ENCODE results near the gene USP38.
"Not testable (repeated sequence)": the region's sequence is repeated elsewhere in the genome, so short reads cannot be mapped to it uniquely, and the experiment has no call there.

USP38 gene, protein sequence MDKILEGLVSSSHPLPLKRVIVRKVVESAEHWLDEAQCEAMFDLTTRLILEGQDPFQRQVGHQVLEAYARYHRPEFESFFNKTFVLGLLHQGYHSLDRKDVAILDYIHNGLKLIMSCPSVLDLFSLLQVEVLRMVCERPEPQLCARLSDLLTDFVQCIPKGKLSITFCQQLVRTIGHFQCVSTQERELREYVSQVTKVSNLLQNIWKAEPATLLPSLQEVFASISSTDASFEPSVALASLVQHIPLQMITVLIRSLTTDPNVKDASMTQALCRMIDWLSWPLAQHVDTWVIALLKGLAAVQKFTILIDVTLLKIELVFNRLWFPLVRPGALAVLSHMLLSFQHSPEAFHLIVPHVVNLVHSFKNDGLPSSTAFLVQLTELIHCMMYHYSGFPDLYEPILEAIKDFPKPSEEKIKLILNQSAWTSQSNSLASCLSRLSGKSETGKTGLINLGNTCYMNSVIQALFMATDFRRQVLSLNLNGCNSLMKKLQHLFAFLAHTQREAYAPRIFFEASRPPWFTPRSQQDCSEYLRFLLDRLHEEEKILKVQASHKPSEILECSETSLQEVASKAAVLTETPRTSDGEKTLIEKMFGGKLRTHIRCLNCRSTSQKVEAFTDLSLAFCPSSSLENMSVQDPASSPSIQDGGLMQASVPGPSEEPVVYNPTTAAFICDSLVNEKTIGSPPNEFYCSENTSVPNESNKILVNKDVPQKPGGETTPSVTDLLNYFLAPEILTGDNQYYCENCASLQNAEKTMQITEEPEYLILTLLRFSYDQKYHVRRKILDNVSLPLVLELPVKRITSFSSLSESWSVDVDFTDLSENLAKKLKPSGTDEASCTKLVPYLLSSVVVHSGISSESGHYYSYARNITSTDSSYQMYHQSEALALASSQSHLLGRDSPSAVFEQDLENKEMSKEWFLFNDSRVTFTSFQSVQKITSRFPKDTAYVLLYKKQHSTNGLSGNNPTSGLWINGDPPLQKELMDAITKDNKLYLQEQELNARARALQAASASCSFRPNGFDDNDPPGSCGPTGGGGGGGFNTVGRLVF

DNA sequence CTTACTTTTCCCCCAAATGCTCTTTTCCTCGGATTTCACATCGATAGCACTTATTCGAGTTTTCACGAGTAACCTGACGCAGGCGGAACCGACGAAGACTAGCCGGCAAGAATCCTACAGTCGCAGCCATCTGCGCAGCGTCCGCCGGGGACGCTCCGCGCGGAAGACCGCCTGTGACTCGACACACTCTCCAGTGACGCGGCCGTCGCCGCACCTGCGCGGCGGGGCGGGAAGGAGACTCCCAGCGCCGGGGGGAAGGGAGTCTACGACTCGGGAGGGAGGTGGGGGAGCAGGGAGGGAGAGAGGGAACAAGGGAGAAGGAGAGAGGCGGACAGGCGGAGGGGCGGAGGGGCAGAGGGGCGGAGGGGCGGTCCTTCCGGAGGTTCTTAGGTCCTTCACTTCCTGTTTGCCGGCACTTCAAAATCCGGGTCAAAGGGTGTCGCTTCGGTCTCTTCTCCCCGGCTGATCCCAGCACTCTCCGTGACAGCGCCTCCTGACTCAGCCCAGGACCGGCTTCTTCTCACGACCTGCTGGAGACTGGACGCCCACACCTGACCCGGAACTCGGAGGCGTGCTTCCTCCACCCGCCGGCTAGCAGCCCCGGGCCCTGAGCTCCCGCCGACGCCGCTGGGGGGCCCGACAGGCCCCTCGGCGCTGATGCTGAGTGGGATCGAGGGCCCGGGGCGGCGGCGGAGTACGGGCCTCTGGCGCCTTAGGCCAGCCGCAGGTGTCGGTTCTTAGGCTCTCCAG, at the start of gene USP38:
Gene USP38, plus strand, starts transcription at position 415 of the 750 bp plus-strand sequence. CDS start 534 bp downstream, outside the sequence.
- peak; percentile 94 for DNase-seq

DNA sequence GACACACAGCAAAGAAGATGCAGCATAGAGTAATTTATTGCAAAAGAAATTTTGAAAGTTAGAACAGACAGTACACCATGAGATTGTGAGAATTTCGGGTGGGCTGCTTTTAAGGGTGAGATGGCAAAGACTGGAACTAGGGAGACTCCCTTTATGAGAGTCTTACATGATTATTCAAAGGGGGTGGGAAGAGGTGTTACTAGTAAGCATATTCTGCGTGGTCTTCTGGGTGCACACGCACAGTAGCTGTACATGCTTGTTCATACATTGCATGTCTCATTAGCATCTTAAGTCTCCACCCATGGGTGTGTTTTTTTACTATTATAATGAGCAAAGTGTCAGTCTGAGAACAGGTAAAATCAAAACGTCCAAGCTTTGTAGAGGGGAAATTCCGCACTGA, 49.4 kb upstream of the USP38 start:
- no peak for DNase-seq

DNA sequence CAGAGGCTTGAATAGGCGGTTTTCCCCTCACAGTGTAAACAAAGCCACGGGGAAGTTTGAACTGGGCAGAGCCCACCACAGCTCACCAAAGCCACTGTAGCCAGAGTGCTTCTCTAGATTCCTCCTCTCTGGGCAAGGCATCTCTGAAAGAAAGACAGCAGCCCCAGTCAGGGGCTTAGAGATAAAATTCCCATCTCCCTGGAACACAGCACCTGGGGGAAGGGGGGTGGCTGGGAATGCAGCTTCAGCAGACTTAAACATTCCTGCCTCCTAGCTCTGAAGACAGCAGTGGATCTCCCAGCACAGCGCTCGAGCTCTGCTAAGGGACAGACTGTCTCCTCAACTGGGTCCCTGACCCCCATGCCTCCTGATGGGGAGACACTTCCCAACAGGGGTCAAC, 44.0 kb upstream of the USP38 start:
- no peak for DNase-seq

DNA sequence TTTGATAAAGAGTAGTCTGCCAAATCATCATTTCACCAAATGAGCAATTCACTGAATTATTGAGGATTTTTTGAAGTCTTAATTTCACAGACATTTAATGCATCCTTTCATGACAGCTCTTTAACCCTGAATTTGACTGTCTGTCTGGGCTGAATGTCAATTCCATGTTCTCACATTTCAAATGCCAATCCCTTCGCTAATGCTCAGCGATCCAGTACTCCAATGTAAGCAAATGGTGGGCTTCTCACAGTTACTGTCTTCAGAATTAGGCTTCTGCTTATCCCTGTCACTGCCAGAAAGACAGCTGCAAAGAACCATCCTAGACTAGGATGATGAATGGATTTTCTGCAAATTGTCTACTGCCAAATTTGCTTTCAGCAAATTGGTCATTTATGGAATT, 36.2 kb upstream of the USP38 start:
- no peak for DNase-seq

DNA sequence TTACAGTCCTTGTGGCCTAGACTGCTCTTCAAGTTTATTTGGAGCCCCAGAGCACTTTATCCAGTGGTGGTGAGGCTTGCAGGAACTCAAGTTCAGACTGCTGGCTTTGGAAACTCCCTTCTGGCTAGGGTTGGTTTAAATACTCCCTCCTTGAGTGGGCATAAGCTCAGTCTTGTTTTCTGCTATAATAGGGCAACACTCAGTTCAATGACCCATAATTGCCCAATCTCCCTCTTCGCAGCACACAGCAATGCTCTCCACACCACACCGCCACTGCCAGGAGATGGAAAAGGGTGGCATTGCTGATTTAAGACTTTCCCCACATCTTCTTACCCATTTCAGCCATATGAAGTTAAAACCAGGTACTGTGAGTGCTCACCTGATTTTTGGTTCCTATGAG, 27.9 kb upstream of the USP38 start:
- no peak for DNase-seq

DNA sequence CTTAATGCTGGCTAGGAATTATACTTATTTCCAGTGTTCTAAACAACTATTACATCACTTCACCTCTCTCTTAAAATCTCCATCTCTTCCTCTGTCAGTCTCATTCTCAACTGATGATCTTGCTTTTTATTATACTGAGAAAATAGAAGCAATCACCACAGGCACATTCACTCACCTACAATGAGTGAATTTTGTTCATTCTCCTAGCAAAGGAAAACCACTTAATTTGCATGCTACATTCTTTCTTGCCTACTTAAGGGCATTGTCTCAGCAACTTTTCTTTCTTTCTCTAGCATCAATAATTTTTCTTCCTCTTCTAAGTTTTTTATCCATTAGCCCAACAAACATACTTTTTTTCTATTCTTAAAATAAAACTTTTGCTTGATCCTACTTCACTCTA, 21.1 kb upstream of the USP38 start:
- no peak for DNase-seq

DNA sequence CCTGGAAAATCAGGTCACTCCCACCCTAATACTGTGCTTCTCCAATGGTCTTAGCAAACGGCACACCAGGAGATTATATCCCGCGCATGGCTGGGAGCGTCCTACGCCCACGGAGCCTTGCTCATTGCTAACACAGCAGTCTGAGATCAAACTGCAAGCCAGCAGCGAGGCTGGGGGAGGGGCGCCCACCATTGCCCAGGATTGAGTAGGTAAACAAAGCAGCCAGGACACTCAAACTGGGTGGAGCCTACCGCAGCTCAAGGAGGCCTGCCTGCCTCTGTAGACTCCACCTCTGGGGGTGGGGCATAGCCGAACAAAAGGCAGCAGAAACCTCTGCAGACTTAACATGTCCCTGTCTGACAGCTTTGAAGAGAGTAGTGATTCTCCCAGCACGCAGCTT, 18.0 kb upstream of the USP38 start:
- not testable (repeated sequence) for DNase-seq

DNA sequence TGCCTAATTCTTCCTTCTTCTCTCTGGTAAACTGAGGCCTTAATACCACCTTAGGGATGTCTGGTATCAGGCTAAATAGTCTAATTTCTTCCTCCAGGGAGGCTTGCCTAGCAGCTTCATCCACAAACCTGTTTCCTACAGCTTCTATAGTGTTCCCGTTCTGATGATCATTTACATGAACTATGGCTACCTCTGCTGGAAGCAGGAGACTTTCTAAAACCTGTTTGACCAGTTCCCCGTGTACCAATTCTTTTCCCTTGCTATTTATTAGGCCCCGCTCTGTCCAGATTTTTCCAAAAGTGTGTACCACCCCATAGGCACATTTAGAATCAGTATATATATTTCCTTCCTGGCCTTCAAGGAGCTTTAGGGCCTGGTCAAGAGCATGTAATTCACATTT, 5.8 kb upstream of the USP38 start:
- no peak for DNase-seq

DNA sequence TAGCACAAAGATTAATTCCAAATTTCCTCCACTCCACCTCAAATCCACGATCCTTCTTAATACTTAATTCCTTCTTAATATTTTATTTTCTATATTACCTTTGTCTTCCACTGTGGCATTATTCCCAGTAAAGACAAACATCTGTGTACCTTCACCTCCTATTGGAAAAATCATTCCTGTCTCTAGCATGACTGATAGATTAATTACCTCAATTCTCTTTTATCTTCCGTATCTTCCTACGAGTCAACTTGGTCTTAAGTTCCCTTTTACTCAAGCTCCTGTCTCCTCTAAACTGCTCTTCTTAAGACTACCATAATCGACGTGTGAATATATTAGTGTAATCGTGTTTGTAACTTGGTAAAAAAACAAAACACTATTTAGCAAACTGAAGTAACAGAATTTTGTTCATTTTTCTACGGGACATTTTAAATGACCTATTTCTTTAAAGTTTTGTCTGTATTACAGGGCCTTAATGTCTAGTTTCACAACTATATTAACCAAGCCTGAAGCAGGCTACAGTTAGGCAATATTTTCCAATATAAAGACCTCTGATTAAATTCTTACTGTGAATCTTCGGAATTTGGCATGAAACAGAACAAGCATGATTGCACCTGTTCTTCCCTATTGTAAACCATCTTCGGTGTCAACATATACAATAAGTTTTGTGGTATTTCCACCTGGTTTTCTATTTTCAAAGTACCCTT, 1.1 kb upstream of the USP38 start:
- no peak for DNase-seq

DNA sequence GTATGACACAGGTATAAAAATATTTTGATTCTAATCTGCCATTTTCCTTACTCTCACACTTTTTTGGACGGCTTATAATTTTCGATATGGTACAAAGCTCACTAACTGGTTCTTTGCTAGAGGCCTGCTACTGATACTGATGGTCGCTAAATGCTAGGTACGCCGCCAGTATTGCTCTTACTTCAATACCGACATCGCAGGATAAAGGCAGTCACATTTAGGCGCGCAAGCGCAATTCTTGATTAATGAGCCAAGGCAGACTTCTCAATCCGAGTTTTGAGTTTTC, 557 bp upstream of the USP38 start:
- DNase-seq: no peak

DNA sequence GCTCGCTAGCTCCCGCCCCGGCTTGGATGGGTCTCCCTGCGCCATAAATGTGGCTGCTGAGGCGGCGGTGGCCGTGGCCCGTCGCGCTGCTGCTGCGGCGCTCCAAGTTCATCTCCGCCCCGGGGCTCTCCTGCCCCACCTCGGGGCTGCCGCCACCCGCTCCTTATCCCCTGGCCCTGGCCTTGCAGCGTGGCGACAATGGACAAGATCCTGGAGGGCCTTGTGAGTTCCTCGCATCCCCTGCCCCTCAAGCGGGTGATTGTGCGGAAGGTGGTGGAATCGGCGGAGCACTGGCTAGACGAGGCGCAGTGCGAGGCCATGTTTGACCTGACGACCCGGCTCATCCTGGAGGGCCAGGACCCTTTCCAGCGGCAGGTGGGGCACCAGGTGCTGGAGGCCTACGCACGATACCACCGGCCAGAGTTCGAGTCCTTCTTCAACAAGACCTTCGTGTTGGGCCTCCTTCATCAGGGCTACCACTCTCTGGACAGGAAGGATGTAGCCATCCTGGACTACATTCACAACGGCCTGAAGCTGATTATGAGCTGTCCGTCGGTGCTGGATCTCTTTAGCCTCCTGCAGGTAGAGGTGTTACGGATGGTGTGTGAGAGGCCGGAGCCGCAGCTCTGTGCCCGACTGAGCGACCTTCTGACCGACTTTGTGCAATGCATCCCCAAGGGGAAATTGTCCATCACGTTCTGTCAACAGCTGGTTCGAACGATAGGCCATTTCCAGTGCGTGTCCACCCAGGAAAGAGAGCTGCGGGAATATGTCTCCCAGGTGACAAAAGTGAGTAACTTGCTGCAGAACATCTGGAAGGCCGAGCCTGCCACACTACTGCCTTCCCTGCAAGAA, 763 bp downstream of the USP38 start:
- DNase-seq: peak; percentile 18

DNA sequence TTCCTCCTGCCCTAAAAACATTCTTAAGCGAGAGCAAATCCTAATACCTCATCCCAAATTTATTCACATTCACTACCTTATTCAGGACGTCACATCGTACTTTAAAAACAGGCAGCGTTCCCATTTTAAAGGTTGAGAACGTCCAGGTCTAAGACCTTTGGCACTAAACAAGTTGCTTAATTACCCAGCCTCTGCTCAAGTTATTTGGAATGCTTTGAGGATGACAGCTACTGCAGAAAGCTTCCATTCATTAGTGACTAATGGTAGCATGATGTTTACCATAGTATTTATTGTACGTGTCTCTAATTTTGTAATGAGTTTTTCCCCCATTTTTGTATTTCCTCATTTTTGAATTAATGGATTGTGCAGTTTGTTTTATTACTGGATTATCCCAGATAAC, 1.5 kb downstream of the USP38 start:
- no peak for DNase-seq

DNA sequence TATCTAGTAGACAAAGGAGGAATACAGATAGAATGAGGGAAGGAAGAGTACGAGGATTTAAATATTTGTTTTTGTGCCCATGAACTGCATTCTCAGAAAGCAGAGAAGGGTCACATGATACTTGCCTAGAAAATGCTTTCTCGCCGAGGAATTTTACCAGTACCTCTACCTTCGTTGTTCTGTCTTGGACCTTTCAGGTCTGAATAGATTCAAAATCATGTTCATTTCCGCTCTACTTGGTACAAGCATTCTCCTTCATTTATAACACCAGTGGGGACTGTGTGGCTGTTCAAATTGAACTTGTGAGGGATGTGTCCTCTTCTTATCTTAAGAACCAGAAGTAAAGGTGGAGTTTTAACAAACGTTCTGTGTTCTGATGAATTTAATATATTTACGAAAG, 1.9 kb downstream of the USP38 start:
- peak; percentile 33 for DNase-seq

DNA sequence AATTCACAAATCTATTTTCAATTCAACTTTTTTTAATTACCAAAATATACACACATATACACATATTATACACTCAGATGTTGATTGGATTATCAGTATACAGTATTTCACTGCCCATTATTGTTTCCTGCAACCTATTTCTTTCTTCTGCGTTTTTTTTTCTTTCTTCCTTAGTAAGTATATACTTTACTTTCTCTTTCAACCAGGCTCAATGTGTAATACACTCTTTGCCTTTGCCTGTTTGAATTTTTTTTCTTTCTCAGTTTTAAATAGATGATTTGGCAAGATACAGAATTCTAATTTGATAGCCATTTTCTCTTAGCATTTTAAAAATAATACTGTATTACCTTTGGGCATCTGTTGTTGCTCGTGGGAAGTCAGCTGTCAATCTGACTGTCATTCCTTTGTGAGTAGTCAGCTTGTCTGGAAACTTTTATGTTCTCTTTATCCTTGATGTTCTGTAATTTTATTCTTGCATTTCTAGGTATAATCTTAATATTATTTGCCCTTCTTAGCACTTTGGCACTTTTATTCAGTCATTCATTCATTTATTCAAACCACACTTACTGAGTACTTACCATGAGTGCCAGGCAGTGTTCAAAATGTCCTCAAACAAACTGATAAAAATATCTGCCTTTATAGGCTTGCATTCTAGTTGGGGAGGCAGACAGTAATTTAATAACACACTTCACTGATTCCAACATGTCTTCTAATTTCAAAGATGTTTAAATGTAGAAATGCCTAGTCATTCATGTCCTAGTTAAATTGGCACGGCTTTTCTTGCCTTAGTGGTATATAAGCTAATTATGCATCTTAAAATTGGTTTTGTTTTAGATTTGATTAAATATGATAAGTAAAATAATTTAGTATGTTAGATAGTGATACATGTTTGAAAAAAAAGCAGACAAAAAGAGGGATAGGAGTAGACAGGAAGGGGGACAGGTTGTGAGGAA, 3.7 kb downstream of the USP38 start:
- DNase-seq: no peak

DNA sequence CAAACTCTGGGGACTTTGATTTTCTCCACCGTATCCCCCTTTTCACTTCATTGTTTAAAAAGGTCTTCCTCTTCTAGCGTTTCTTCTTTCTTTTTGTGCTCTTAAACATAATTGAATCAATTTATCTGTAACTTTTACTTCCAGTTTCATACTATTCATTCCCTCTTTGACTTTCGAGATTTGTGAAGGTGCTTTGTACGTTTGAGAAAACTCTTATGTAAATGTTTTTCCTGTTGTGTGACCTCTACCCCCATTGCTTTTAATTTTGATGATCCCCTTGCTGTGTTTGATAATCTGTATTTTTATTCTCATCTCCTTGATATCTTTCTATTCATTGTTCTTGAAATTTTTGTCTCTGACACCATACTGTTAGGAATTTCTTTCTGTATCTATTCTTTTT, 4.8 kb downstream of the USP38 start:
- peak; percentile 16 for DNase-seq

DNA sequence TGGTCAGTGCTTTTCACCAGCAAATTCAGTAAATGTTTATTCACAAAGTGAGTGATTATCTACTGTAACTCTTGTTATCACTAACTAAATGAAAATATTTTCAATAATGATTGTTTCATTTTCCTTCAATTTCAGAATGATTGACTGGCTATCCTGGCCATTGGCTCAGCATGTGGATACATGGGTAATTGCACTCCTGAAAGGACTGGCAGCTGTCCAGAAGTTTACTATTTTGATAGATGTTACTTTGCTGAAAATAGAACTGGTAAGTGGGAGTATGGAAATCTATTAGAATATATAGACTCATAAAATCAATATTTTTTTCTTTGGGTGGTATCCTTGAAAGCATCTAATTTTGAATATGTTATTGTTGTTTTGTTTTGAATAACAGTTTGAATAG, 10.9 kb downstream of the USP38 start:
- DNase-seq: no peak

DNA sequence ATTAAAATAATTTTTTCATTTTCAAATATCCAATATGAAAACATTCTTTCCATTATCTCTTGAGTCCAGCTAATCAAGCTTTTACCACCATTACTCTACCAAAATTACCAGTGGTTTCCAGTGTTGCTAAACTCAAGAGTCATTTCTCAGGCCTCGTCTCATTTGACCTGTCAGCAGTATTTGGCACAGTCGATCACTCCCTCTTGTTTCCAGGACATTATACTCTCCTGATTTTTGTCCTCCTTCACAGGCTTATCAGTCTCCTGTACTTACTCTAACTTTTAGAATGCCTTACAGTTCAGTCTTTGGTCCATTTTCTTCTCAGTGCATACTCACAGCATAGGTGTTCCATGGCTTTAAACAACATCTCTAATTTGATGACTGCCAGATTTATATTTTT, 11.6 kb downstream of the USP38 start:
- no peak for DNase-seq

DNA sequence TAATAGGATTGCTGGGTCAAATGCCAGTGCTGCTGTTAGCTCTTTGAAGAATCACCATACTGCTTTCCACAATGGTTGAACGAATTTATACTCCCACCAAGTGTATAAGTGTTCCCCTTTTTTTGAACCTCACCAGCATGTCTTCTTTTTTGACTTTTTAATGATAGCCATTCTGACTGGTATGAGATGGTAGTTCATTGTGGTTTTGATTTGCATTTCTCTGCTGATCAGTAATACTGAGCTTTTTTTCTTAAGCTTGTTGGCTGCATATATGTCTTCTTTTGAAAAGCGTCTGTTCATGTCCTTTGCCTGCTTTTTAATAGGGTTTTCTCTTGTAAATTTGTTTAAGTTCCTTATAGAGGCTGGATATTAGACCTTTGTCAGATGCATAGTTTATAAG, 14.8 kb downstream of the USP38 start:
- no peak for DNase-seq

DNA sequence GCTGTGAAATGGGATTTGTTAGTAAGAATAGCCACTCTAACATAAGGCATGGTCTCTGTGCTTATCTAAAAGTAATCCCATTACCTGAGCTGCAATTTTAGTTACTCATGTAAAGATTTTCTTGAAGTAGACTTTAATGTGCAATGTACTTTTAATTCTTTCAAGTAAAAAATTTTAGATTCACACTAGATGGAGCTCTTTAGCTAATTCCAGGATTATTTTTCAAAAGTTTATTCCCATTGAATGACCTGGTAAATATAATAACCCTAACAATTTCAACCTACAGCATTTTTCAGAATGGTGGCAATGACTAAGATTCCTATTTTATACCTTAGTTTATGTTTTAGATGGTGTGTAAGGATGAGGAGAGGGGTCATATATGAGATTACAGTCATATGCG, 18.1 kb downstream of the USP38 start:
- no peak for DNase-seq

DNA sequence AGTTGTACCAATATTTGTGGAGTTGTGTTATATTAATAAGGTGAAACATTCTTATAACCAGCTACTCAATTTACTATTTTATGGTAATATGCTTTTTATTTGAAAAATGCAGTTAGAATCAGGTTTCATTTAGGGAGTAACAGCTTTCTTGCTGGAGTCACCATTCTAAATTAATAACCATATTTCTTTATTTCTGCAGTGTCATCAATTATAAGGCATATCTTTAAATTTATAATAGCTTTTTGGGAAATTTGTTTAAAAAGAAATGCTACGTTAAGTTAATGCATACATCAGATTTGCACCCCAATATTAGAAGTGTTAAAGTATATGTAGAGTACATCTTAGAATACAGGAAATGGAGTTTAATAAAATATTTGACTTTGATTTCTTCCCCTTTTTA, 18.9 kb downstream of the USP38 start:
- no peak for DNase-seq

DNA sequence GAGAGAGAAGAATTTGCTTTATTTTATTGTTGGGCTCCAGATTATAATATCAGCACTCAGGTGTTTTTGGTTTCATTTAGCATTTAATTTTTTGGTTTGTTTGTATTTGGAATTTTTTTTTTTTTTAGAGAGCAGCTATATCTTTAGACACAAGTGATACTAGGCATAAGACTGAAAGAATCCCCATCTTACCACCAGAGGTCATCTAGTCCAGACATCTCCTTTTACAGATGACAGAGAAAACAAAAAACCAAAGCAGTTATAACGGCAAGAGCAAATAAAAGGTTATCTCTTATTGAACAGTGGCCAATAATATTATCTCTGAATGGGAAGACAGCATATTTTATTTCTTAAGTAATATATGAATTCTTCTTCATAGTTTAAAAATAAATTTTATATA, 22.8 kb downstream of the USP38 start:
- no peak for DNase-seq

Data from activated CD4-positive, alpha-beta T cell treated with anti-CD3 and anti-CD28 coated beads, Interleukin-2, amount 50 U/mL, for 16 hours (primary cell).